ENCODE data around the gene PRKAR1B.

The PRKAR1B gene

DNA sequence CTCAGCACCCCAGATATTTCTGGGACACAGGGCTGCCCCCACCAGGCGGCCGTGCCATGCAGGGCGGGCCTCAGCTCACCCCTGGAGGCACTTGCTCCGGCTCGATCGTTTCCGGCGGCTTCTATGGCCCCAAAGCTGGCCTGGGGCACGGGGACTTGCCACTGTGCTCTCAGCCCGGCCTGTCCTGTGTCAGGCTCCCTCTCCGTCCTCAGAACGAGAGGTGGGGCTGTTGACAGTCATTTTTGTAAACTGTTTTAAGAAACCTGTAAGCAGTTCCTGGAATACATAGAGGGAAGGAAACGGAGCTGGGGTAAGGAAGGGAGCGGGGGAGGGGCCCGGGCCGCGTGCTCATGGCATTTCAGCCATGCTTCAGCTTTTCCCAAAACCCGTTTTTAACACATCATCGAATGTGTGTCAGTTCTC lies 30.7 kb upstream of the PRKAR1B start:
- H3K18ac ChIP-seq (ENCODE audit: low read length): no peak overlapping the region
- no peak overlapping the region for H2BK12ac ChIP-seq (ENCODE audit: low read length)
- WGBS, 2 donors (ENCODE audit: extremely low coverage in 2 of 2, insufficient read length in 2 of 2, insufficient replicate concordance in 1 of 2): no CpG with 5 or more reads among the region's 19 CpGs
- peaks cover 5% of the 10 kb centered on the region for H3K79me1 ChIP-seq (ENCODE audit: low read depth, low read length)
- H2BK15ac ChIP-seq (ENCODE audit: low read length): no peak overlapping the region
- H3K27me3 ChIP-seq (ENCODE audit: control insufficient read depth in 3 of 3, insufficient read depth in 3 of 3, low read depth in 1 of 3, low read length in 3 of 3): no peaks in the 10 kb centered on the region
- H3K23ac ChIP-seq (ENCODE audit: low read depth, low read length, poor library complexity): no peak overlapping the region
- no peak overlapping the region for H3K4me2 ChIP-seq (ENCODE audit: insufficient read depth, low read length, poor library complexity, severe bottlenecking)
- no peaks in the 10 kb centered on the region for H3K4me1 ChIP-seq (ENCODE audit: control insufficient read depth in 2 of 2, insufficient read depth in 1 of 2, low read depth in 1 of 2, low read length in 2 of 2)
- no peak overlapping the region for H2AK5ac ChIP-seq (ENCODE audit: low read depth, low read length)
- no peak overlapping the region for H3K4ac ChIP-seq (ENCODE audit: low read length)
- no peak overlapping the region for H3K14ac ChIP-seq (ENCODE audit: low read length)
- peak overlapping the region; percentile 47 for H3K9ac ChIP-seq (ENCODE audit: low read depth, low read length, poor library complexity)
- H2BK120ac ChIP-seq (ENCODE audit: low read depth, low read length): no peak overlapping the region
- no peak overlapping the region for H4K8ac ChIP-seq (ENCODE audit: low read depth, low read length)
- H4K91ac ChIP-seq (ENCODE audit: low read depth, low read length, poor library complexity): no peak overlapping the region
- no peak for DNase-seq (ENCODE audit: low spot score)
- H2AFZ ChIP-seq (ENCODE audit: low read length): no peak overlapping the region
- H2BK5ac ChIP-seq (ENCODE audit: low read length): no peak overlapping the region
- no peak overlapping the region for H3K4me3 ChIP-seq (ENCODE audit: low read length in 2 of 2)
- no peak overlapping the region for H3K27ac ChIP-seq (replicated peaks; ENCODE audit: low read length)
- H3K36me3 ChIP-seq (replicated peaks in 1 of 2; ENCODE audit: control insufficient read depth in 2 of 2, insufficient read depth in 2 of 2, low read length in 2 of 2): peaks cover 36 to 90% of the 10 kb centered on the region in 2 donors
- peaks cover 0 to 2% of the 10 kb centered on the region in 2 donors for H3K9me3 ChIP-seq (replicated peaks in 1 of 2; ENCODE audit: control insufficient read depth in 2 of 2, insufficient read depth in 1 of 2, low read depth in 1 of 2, low read length in 2 of 2)

GRCh38 chr7:756928-757560 lies 30.0 kb upstream of the PRKAR1B start:
- H3K4ac ChIP-seq (ENCODE audit: low read length): no peak overlapping the region
- no peak overlapping the region for H2BK15ac ChIP-seq (ENCODE audit: low read length)
- H2BK120ac ChIP-seq (ENCODE audit: low read depth, low read length): no peak overlapping the region
- no CpG with 5 or more reads among the region's 35 CpGs for WGBS, 2 donors (ENCODE audit: extremely low coverage in 2 of 2, insufficient read length in 2 of 2, insufficient replicate concordance in 1 of 2)
- peaks cover 0 to 2% of the 10 kb centered on the region in 2 donors for H3K9me3 ChIP-seq (replicated peaks in 1 of 2; ENCODE audit: control insufficient read depth in 2 of 2, insufficient read depth in 1 of 2, low read depth in 1 of 2, low read length in 2 of 2)
- H3K27ac ChIP-seq (replicated peaks; ENCODE audit: low read length): no peak overlapping the region
- H2BK12ac ChIP-seq (ENCODE audit: low read length): peak overlapping the region; percentile 3
- peak overlapping the region; percentile 30 for H3K23ac ChIP-seq (ENCODE audit: low read depth, low read length, poor library complexity)
- H3K9ac ChIP-seq (ENCODE audit: low read depth, low read length, poor library complexity): no peak overlapping the region
- peak overlapping the region; percentile 58 for H4K8ac ChIP-seq (ENCODE audit: low read depth, low read length)
- H2BK5ac ChIP-seq (ENCODE audit: low read length): no peak overlapping the region
- H3K79me1 ChIP-seq (ENCODE audit: low read depth, low read length): peaks cover 5% of the 10 kb centered on the region
- no peak overlapping the region for H4K91ac ChIP-seq (ENCODE audit: low read depth, low read length, poor library complexity)
- H3K18ac ChIP-seq (ENCODE audit: low read length): no peak overlapping the region
- no peak overlapping the region for H3K14ac ChIP-seq (ENCODE audit: low read length)
- DNase-seq (ENCODE audit: low spot score): no peak
- no peak overlapping the region for H2AK5ac ChIP-seq (ENCODE audit: low read depth, low read length)
- H3K4me1 ChIP-seq (ENCODE audit: control insufficient read depth in 2 of 2, insufficient read depth in 1 of 2, low read depth in 1 of 2, low read length in 2 of 2): no peaks in the 10 kb centered on the region
- no peak overlapping the region for H3K4me2 ChIP-seq (ENCODE audit: insufficient read depth, low read length, poor library complexity, severe bottlenecking)
- no peak overlapping the region for H2AFZ ChIP-seq (ENCODE audit: low read length)
- no peaks in the 10 kb centered on the region for H3K27me3 ChIP-seq (ENCODE audit: control insufficient read depth in 3 of 3, insufficient read depth in 3 of 3, low read depth in 1 of 3, low read length in 3 of 3)
- H3K36me3 ChIP-seq (replicated peaks in 1 of 2; ENCODE audit: control insufficient read depth in 2 of 2, insufficient read depth in 2 of 2, low read length in 2 of 2): peaks cover 39 to 90% of the 10 kb centered on the region in 2 donors
- no peak overlapping the region for H3K4me3 ChIP-seq (ENCODE audit: low read length in 2 of 2)

GRCh38 chr7:756231-756927 lies 29.3 kb upstream of the PRKAR1B start:
- Histone ChIP-seq H3K9ac (ENCODE audit: low read depth, low read length, poor library complexity) (no peak overlapping the region), H3K23ac (ENCODE audit: low read depth, low read length, poor library complexity) (peak overlapping the region; percentile 20), H2BK15ac (ENCODE audit: low read length) (no peak overlapping the region), H2AFZ (ENCODE audit: low read length) (no peak overlapping the region), H3K18ac (ENCODE audit: low read length) (no peak overlapping the region), H3K9me3 (replicated peaks in 1 of 2; ENCODE audit: control insufficient read depth in 2 of 2, insufficient read depth in 1 of 2, low read depth in 1 of 2, low read length in 2 of 2) (peaks cover 0 to 2% of the 10 kb centered on the region in 2 donors), H3K14ac (ENCODE audit: low read length) (no peak overlapping the region), H3K27ac (replicated peaks; ENCODE audit: low read length) (no peak overlapping the region), H4K91ac (ENCODE audit: low read depth, low read length, poor library complexity) (no peak overlapping the region), H3K79me1 (ENCODE audit: low read depth, low read length) (peaks cover 5% of the 10 kb centered on the region), H3K36me3 (replicated peaks in 1 of 2; ENCODE audit: control insufficient read depth in 2 of 2, insufficient read depth in 2 of 2, low read length in 2 of 2) (peaks cover 37 to 88% of the 10 kb centered on the region in 2 donors), H2BK5ac (ENCODE audit: low read length) (no peak overlapping the region), H3K27me3 (ENCODE audit: control insufficient read depth in 3 of 3, insufficient read depth in 3 of 3, low read depth in 1 of 3, low read length in 3 of 3) (no peaks in the 10 kb centered on the region), H4K8ac (ENCODE audit: low read depth, low read length) (peak overlapping the region; percentile 58), H3K4me1 (ENCODE audit: control insufficient read depth in 2 of 2, insufficient read depth in 1 of 2, low read depth in 1 of 2, low read length in 2 of 2) (no peaks in the 10 kb centered on the region), H3K4ac (ENCODE audit: low read length) (peak overlapping the region; percentile 23), H2BK120ac (ENCODE audit: low read depth, low read length) (no peak overlapping the region), H3K4me3 (ENCODE audit: low read length in 2 of 2) (no peak overlapping the region), H3K4me2 (ENCODE audit: insufficient read depth, low read length, poor library complexity, severe bottlenecking) (no peak overlapping the region), H2BK12ac (ENCODE audit: low read length) (no peak overlapping the region), H2AK5ac (ENCODE audit: low read depth, low read length) (no peak overlapping the region)
- DNase-seq (ENCODE audit: low spot score): no peak
- no CpG with 5 or more reads among the region's 30 CpGs for WGBS, 2 donors (ENCODE audit: extremely low coverage in 2 of 2, insufficient read length in 2 of 2, insufficient replicate concordance in 1 of 2)

DNA sequence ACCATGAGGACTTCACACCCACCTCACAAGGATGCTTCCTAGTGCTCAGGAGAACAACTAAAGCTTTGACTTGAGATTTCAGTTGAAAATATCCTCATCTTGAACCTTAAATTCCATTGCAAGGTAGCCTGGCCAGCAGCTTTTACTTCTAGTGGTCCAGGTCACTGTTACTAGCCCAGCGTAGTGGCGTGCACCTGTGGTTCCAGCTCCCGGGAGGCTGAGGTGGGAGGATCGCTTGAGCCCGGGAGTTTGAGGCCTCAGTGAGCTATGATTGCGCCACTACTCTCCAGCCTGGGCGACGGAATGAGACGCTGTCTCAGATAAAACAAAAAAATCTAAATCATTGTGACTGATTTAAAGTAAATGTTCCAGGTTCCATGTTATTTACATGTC lies 28.3 kb upstream of the PRKAR1B start:
- no peak overlapping the region for H2BK5ac ChIP-seq (ENCODE audit: low read length)
- H3K4me2 ChIP-seq (ENCODE audit: insufficient read depth, low read length, poor library complexity, severe bottlenecking): no peak overlapping the region
- H3K14ac ChIP-seq (ENCODE audit: low read length): no peak overlapping the region
- peaks cover 38 to 89% of the 10 kb centered on the region in 2 donors for H3K36me3 ChIP-seq (replicated peaks in 1 of 2; ENCODE audit: control insufficient read depth in 2 of 2, insufficient read depth in 2 of 2, low read length in 2 of 2)
- no peak overlapping the region for H3K9ac ChIP-seq (ENCODE audit: low read depth, low read length, poor library complexity)
- no peak overlapping the region for H2BK120ac ChIP-seq (ENCODE audit: low read depth, low read length)
- H3K79me1 ChIP-seq (ENCODE audit: low read depth, low read length): peaks cover 5% of the 10 kb centered on the region
- no peak overlapping the region for H3K4me3 ChIP-seq (ENCODE audit: low read length in 2 of 2)
- no peak overlapping the region for H4K91ac ChIP-seq (ENCODE audit: low read depth, low read length, poor library complexity)
- no peaks in the 10 kb centered on the region for H3K4me1 ChIP-seq (ENCODE audit: control insufficient read depth in 2 of 2, insufficient read depth in 1 of 2, low read depth in 1 of 2, low read length in 2 of 2)
- DNase-seq (ENCODE audit: low spot score): no peak
- no peak overlapping the region for H2BK15ac ChIP-seq (ENCODE audit: low read length)
- no peak overlapping the region for H3K18ac ChIP-seq (ENCODE audit: low read length)
- no peak overlapping the region for H3K4ac ChIP-seq (ENCODE audit: low read length)
- no peak overlapping the region for H4K8ac ChIP-seq (ENCODE audit: low read depth, low read length)
- H3K27me3 ChIP-seq (ENCODE audit: control insufficient read depth in 3 of 3, insufficient read depth in 3 of 3, low read depth in 1 of 3, low read length in 3 of 3): no peaks in the 10 kb centered on the region
- no peak overlapping the region for H2AFZ ChIP-seq (ENCODE audit: low read length)
- H3K9me3 ChIP-seq (replicated peaks in 1 of 2; ENCODE audit: control insufficient read depth in 2 of 2, insufficient read depth in 1 of 2, low read depth in 1 of 2, low read length in 2 of 2): peaks cover 0 to 2% of the 10 kb centered on the region in 2 donors
- no peak overlapping the region for H2BK12ac ChIP-seq (ENCODE audit: low read length)
- H3K27ac ChIP-seq (replicated peaks; ENCODE audit: low read length): no peak overlapping the region
- no CpG with 5 or more reads among the region's 9 CpGs for WGBS, 2 donors (ENCODE audit: extremely low coverage in 2 of 2, insufficient read length in 2 of 2, insufficient replicate concordance in 1 of 2)
- H2AK5ac ChIP-seq (ENCODE audit: low read depth, low read length): no peak overlapping the region
- no peak overlapping the region for H3K23ac ChIP-seq (ENCODE audit: low read depth, low read length, poor library complexity)

Data from neuronal stem cell (in vitro differentiated cells).